ENCODE results near the gene PKD1. TPM values are rescaled to one million over a fixed set of nuclear protein-coding genes. Genes with fewer than 3 reads are reported as not detected.

The PKD1 gene
- total and polyA plus RNA-seq, 2 of the 13 experiments (the other 11 are each of a cell fraction or from before 2014, with no cell fraction given), result 22.1 to 23.0 TPM

DNA sequence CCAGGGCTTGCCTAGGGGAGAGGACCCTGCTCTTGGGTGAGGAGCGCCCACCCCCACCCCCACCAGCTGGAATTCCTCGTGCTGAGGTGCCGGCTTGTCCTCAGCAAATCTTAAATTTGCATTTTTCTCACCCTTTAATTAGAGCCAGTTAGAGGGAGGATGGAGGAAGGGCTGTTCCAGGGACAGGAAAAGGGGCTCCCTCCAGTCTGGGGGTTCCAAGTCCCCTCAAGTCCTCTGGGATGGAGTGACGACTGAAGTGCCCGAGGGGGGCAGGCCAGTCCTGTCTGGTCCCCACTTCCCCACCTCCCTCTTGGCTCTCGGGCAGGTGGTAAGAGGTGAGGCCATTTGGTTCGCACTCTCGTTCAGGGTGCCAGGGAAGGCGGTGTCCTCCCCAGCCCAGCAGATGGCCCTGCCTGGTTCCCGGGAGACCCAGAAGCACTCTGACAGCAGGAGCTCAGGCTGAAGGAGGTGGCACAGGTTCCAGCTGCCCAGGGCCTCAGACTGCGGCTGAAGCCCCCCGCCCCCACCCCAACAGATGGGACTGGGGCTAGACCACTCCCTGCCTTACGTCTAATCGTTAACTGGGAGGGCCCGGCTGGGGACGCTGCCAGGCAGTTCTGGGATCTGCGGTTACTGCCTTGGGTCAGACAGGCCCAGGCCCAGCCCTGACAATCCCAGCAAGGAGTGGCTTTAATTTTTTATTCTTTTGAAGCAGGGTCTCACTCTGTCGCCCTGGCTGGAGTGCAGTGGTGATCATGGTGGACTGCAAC, 14.9 kb upstream of the PKD1 start (continued):
- TF ChIP-seq, protein P1, sequence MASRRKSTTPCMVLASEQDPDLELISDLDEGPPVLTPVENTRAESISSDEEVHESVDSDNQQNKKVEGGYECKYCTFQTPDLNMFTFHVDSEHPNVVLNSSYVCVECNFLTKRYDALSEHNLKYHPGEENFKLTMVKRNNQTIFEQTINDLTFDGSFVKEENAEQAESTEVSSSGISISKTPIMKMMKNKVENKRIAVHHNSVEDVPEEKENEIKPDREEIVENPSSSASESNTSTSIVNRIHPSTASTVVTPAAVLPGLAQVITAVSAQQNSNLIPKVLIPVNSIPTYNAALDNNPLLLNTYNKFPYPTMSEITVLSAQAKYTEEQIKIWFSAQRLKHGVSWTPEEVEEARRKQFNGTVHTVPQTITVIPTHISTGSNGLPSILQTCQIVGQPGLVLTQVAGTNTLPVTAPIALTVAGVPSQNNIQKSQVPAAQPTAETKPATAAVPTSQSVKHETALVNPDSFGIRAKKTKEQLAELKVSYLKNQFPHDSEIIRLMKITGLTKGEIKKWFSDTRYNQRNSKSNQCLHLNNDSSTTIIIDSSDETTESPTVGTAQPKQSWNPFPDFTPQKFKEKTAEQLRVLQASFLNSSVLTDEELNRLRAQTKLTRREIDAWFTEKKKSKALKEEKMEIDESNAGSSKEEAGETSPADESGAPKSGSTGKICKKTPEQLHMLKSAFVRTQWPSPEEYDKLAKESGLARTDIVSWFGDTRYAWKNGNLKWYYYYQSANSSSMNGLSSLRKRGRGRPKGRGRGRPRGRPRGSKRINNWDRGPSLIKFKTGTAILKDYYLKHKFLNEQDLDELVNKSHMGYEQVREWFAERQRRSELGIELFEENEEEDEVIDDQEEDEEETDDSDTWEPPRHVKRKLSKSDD (CRISPR knock-in tag; IDR thresholded peaks at IDR 0.05; ENCODE audit: low read depth), result peak; percentile 7; the same call in 1 of the 2 replicates
- TF ChIP-seq ZNF33B (CRISPR knock-in tag; IDR thresholded peaks at IDR 0.05) (no peak), ZFP36 (IDR thresholded peaks at IDR 0.05; ENCODE audit: borderline replicate concordance, low read depth, low read length, partially characterized antibody) (no peak), SNAPC2 (CRISPR knock-in tag; IDR thresholded peaks at IDR 0.05) (no peak), CEBPG (CRISPR knock-in tag; IDR thresholded peaks at IDR 0.05) (no peak), SP4 (CRISPR knock-in tag; IDR thresholded peaks at IDR 0.05) (no peak), HOXD1 (CRISPR knock-in tag; IDR thresholded peaks at IDR 0.05) (no peak), RORA (CRISPR knock-in tag; IDR thresholded peaks at IDR 0.05) (no peak), ERF (CRISPR knock-in tag; IDR thresholded peaks at IDR 0.05) (no peak), MTF2 (CRISPR knock-in tag; IDR thresholded peaks at IDR 0.05; ENCODE audit: borderline replicate concordance) (no peak), NFIC (IDR thresholded peaks at IDR 0.05; ENCODE audit: low read length) (peak; percentile 11; the same call in 1 of the 2 replicates), POLR2AphosphoS5 (IDR thresholded peaks at IDR 0.05; ENCODE audit: low read depth, low read length) (peak; percentile 62), MTA3 (CRISPR knock-in tag; IDR thresholded peaks at IDR 0.05) (no peak), ZNF746 (CRISPR knock-in tag; IDR thresholded peaks at IDR 0.05) (no peak), ZNF761 (CRISPR knock-in tag; conservative IDR thresholded peaks at IDR 0.05) (no peak), GATAD1 (CRISPR knock-in tag; IDR thresholded peaks at IDR 0.05) (no peak), CAMTA2 (CRISPR knock-in tag; IDR thresholded peaks at IDR 0.05; ENCODE audit: borderline replicate concordance) (no peak), SALL1 (CRISPR knock-in tag; IDR thresholded peaks at IDR 0.05) (no peak), CBX1 (IDR thresholded peaks at IDR 0.05; ENCODE audit: low read depth) (no peak), HDAC1 (CRISPR knock-in tag; IDR thresholded peaks at IDR 0.05) (0 out of 2 replicates have a peak, but pooled peaks have one; percentile 37), RXRA (CRISPR knock-in tag; IDR thresholded peaks at IDR 0.05) (no peak)
- TF ChIP-seq, protein P2, sequence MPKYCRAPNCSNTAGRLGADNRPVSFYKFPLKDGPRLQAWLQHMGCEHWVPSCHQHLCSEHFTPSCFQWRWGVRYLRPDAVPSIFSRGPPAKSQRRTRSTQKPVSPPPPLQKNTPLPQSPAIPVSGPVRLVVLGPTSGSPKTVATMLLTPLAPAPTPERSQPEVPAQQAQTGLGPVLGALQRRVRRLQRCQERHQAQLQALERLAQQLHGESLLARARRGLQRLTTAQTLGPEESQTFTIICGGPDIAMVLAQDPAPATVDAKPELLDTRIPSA (CRISPR knock-in tag; IDR thresholded peaks at IDR 0.05; ENCODE audit: borderline replicate concordance), result no peak
- TF ChIP-seq, protein P3, sequence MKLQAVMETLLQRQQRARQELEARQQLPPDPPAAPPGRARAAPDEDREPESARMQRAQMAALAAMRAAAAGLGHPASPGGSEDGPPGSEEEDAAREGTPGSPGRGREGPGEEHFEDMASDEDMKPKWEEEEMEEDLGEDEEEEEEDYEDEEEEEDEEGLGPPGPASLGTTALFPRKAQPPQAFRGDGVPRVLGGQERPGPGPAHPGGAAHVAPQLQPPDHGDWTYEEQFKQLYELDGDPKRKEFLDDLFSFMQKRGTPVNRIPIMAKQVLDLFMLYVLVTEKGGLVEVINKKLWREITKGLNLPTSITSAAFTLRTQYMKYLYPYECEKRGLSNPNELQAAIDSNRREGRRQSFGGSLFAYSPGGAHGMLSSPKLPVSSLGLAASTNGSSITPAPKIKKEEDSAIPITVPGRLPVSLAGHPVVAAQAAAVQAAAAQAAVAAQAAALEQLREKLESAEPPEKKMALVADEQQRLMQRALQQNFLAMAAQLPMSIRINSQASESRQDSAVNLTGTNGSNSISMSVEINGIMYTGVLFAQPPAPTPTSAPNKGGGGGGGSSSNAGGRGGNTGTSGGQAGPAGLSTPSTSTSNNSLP (IDR thresholded peaks at IDR 0.05; ENCODE audit: low read depth, low read length), result no peak
- TF ChIP-seq, protein P4, sequence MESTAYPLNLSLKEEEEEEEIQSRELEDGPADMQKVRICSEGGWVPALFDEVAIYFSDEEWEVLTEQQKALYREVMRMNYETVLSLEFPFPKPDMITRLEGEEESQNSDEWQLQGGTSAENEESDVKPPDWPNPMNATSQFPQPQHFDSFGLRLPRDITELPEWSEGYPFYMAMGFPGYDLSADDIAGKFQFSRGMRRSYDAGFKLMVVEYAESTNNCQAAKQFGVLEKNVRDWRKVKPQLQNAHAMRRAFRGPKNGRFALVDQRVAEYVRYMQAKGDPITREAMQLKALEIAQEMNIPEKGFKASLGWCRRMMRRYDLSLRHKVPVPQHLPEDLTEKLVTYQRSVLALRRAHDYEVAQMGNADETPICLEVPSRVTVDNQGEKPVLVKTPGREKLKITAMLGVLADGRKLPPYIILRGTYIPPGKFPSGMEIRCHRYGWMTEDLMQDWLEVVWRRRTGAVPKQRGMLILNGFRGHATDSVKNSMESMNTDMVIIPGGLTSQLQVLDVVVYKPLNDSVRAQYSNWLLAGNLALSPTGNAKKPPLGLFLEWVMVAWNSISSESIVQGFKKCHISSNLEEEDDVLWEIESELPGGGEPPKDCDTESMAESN (CRISPR knock-in tag; conservative IDR thresholded peaks at IDR 0.05), result no peak
